ENCODE data around the gene SCAMP3. TPM values are rescaled to one million over a fixed set of nuclear protein-coding genes. Genes with fewer than 3 reads are reported as not detected.
"Not testable (repeated sequence)": the region's sequence is repeated elsewhere in the genome, so short reads cannot be mapped to it uniquely, and the experiment has no call there.

The SCAMP3 gene
- total and polyA plus RNA-seq, 9 donors, result 27.1 to 63.0 (median 40.9) TPM

- 0% methylated on average over 7 of the region's 7 CpGs for WGBS, 3 donors
- H3K9me3 ChIP-seq, result no peaks in the 10 kb centered on the region
These were observed 35.8 kb downstream of the SCAMP3 start for GRCh38 chr1:155226188-155226909.

GRCh38 chr1:155225404-155225759 lies 36.8 kb downstream of the SCAMP3 start:
- H3K36me3 ChIP-seq; DNase-seq; H3K4me1 ChIP-seq (ENCODE audit: insufficient read depth); H3K27me3 ChIP-seq; H3K27ac ChIP-seq; H3K9me3 ChIP-seq; H3K4me3 ChIP-seq: not testable (repeated sequence)
- 92 to 96% (median 95%) methylated on average over 8 of the region's 8 CpGs for WGBS, 3 donors
- intact Hi-C loops (cut with DNase I), result loop anchor here in 1 of 4 donors (5.0 kb wide), 1 partner anchor 33 kb away; no protein-coding TSS in a partner anchor

More at GRCh38 chr1:155226188-155226909, 35.8 kb downstream of the SCAMP3 start:
- Histone ChIP-seq H3K27ac (peak overlapping the region in 1 of 2 donors; percentile 72), H3K36me3 (no peaks in the 10 kb centered on the region), H3K27me3 (no peaks in the 10 kb centered on the region), H3K4me1 (ENCODE audit: insufficient read depth) (no peaks in the 10 kb centered on the region), H3K4me3 (peak overlapping the region; percentile 55)
- TF ChIP-seq EP300 (IDR thresholded peaks at IDR 0.05) (no peak), CTCF (IDR thresholded peaks at IDR 0.05) (peak; percentile 30 to 68 (median 56))
- intact Hi-C loops (cut with DNase I), result loop anchor here in 2 of 4 donors (2.0 to 5.0 kb wide), 2 partner anchors 20 to 34 kb away; partner anchors contain the start of gene THBS3 (in 1 of the 2)
- DNase-seq, result peak; percentile 51 to 84 (median 75)

- TF ChIP-seq CTCF (IDR thresholded peaks at IDR 0.05) (no peak), POLR2A (IDR thresholded peaks at IDR 0.05) (no peak), EP300 (IDR thresholded peaks at IDR 0.05) (no peak)
- no peaks in the 10 kb centered on the region for H3K36me3 ChIP-seq
- H3K4me3 ChIP-seq, result no peak overlapping the region
- no peaks in the 10 kb centered on the region for H3K27me3 ChIP-seq
- 87 to 90% (median 89%) methylated on average over 7 of the region's 7 CpGs for WGBS, 3 donors
- intact Hi-C loops (cut with DNase I), result no loop called here
- DNase-seq, result no peak
- H3K9me3 ChIP-seq, result no peaks in the 10 kb centered on the region
- H3K27ac ChIP-seq, result no peak overlapping the region
- H3K4me1 ChIP-seq (ENCODE audit: insufficient read depth), result no peaks in the 10 kb centered on the region
These were observed 39.1 kb downstream of the SCAMP3 start for GRCh38 chr1:155223047-155223446.

GRCh38 chr1:155220211-155220965 lies 41.8 kb downstream of the SCAMP3 start:
- H3K27me3 ChIP-seq; DNase-seq; H3K9me3 ChIP-seq; H3K36me3 ChIP-seq; H3K4me1 ChIP-seq (ENCODE audit: insufficient read depth); H3K4me3 ChIP-seq; intact Hi-C loops (cut with DNase I); H3K27ac ChIP-seq: not testable (repeated sequence)
- WGBS, 3 donors, result 90 to 93% (median 92%) methylated on average over 10 of the region's 10 CpGs

GRCh38 chr1:155219592-155220031 lies 42.5 kb downstream of the SCAMP3 start:
- no peaks in the 10 kb centered on the region for H3K36me3 ChIP-seq
- intact Hi-C loops (cut with DNase I), result no loop called here
- H3K4me1 ChIP-seq (ENCODE audit: insufficient read depth), result no peaks in the 10 kb centered on the region
- H3K27me3 ChIP-seq, result no peaks in the 10 kb centered on the region
- no peaks in the 10 kb centered on the region for H3K9me3 ChIP-seq
- no peak overlapping the region for H3K4me3 ChIP-seq
- peak in 4 of 5 donors; percentile 44 to 62 (median 52) for DNase-seq
- TF ChIP-seq POLR2A (IDR thresholded peaks at IDR 0.05) (no peak), CTCF (IDR thresholded peaks at IDR 0.05) (no peak), EP300 (IDR thresholded peaks at IDR 0.05) (no peak)
- WGBS, 3 donors, result 2 to 9% (median 4%) methylated on average over 1 of the region's 1 CpG
- no peak overlapping the region for H3K27ac ChIP-seq

All from ovary (tissue), 9 donors.